Fibroblast of mammary gland (primary cell): ENCODE data around the gene VPS37C.
"Not testable (repeated sequence)": the region's sequence is repeated elsewhere in the genome, so short reads cannot be mapped to it uniquely, and the experiment has no call there.

Source experiments
- DNase-seq: peaks from one replicate; pipeline ENCODE4 v3.0.0-alpha.2; 2010; ENCODE audit warnings: low read depth
- H3K4me3 ChIP-seq: 2 replicates; pipeline ENCODE4 v1.5.1; 2011; ENCODE audit warnings: low read depth, mild to moderate bottlenecking, low read length, moderate library complexity; ENCODE audit not compliant: control insufficient read depth
- TF ChIP-seq, protein P1 (sequence below): conservative IDR thresholded peaks from 2 replicates; pipeline ENCODE4 v1.5.1; 2011; ENCODE audit warnings: low read depth, low read length, inconsistent platforms; ENCODE audit not compliant: control insufficient read depth, insufficient read depth

Gene VPS37C

DNA sequence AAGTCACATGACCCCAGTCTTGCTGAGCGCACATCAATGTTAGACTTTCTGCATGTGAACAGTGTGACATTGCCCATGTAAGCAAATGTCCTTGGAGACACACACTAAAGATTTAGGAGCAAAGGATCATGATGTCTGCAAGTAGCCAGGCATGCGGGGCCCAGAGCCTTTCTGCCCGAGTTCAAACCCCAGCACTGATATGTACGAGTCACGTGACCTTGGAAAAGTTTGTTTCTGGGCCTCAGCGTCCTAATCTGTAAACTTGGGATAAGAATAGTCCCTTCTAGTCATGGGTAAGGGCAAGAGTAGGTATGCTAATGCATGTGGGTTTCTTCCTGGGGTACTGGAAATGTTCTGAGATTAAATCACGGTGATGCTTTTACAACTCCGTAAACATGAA is 25.3 kb upstream of the VPS37C start:
- TF ChIP-seq, protein P1, sequence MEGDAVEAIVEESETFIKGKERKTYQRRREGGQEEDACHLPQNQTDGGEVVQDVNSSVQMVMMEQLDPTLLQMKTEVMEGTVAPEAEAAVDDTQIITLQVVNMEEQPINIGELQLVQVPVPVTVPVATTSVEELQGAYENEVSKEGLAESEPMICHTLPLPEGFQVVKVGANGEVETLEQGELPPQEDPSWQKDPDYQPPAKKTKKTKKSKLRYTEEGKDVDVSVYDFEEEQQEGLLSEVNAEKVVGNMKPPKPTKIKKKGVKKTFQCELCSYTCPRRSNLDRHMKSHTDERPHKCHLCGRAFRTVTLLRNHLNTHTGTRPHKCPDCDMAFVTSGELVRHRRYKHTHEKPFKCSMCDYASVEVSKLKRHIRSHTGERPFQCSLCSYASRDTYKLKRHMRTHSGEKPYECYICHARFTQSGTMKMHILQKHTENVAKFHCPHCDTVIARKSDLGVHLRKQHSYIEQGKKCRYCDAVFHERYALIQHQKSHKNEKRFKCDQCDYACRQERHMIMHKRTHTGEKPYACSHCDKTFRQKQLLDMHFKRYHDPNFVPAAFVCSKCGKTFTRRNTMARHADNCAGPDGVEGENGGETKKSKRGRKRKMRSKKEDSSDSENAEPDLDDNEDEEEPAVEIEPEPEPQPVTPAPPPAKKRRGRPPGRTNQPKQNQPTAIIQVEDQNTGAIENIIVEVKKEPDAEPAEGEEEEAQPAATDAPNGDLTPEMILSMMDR: no peak
- H3K4me3 ChIP-seq: no peak overlapping the region
- no peak for DNase-seq

DNA sequence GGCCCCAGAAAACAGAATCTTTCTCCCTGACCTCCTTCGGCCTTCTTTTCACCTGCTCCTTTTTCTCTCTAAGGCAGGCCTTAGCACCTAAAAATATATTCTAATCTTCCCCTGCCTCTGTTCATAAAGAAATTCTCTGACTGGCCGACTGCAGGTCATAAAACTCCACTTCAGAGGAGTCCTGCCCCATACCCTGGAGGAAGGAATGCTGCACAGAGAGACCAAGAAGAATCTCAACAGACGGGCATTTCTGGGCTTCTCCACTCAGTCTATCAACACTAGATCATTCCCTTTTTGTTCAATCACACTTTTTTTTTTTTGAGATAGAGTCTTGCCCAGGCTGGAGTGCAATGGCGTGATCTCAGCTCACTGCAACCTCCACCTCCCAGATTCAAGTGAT is 22.4 kb upstream of the VPS37C start:
- no peak for DNase-seq
- TF ChIP-seq, protein P1: no peak
- no peak overlapping the region for H3K4me3 ChIP-seq

DNA sequence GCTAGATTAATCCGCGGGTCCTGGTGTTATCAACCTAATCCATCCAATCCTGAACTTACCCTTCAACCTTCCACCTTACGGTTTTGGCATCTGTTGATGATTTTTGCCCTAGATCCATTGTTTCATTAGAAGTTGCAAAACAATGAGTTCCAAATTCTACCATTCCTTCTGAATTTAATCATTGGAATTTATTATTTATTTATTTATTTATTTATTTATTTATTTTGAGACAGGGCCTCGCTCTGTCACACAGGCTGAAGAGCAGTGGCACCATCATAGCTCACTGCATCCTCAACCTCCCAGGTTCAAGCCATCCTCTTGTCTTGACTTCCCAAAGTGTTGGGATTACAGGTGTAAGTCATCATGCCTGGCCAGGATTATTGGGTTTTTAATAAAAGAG is 20.3 kb upstream of the VPS37C start:
- TF ChIP-seq, protein P1: no peak
- no peak overlapping the region for H3K4me3 ChIP-seq
- DNase-seq: no peak

DNA sequence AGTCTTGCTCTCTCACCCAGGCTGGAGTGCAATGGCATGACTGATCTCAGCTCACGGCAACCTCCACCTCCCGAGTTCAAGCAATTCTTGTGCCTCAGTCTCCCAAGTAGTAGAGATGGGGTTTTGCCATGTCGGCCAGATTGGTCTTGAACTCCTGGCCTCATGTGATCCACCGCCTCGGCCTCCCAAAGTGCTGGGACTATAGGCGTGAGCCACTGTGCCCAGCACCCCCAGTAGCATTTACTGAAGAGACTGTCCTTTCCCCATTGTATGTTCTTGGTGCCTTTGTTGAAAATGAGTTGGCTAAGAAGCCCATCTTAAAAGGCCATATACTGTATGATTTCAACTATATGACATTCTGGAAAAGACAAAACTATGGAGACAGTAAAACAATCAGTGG is 19.0 kb upstream of the VPS37C start:
- not testable (repeated sequence) for H3K4me3 ChIP-seq, DNase-seq

DNA sequence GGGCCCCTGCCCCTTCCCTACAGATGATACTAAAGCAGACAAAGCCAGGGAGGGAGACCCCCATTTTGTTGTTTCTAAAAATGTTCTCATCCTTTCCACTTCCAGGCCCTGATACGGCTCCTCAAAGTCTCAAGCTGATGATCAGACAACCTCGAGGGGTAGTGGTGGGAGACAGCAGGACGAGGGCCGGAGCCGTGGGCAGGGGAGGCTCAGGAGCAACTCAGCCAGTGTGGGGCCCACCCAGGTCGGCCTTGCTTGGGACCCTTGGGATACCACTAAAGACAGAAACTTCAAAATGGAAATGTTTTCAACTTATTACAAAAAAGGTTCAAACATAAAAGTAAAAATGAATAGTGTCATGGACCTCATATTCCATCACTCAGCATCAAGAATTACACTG is 15.2 kb upstream of the VPS37C start:
- TF ChIP-seq, protein P1: no peak
- no peak for DNase-seq
- no peak overlapping the region for H3K4me3 ChIP-seq

DNA sequence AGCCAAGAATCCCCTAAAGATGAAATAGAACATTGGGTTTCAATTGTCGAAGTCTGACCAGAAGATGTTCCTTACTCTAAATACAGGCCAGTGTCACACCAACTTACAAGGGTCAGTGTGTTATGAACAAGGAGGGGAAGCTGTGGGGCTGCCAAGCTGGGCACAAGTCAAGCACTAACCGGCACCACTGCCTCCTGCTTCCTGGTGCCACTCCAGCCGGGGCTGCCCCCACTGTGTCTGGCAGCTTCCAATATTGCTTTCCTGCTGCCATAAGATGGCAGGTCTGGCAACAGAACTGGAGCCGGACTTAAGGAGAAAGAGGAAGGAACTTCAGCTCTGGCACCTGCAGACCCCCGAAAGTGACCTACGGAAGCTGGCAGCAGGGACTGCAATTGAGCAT is 13.7 kb upstream of the VPS37C start:
- no peak for DNase-seq
- no peak overlapping the region for H3K4me3 ChIP-seq
- TF ChIP-seq, protein P1: no peak

DNA sequence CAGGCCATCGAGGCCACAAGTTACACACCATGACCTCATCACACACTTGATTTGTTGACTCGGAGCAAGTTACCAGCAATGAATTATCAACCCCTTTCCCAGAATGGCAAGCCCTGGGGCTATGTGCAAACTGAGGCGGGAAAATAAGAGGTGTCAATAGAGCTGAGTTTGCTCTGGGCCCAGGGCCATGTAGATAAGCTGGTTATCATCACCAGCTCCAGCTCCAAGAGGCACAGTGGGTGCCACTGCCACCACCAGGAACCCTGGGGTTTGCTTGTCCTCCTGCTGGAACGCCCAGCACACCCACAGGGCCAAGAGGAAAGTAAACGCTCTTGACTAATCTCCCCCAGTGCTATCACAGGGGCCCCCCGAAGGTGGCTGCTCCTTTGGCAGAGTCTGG is 13.0 kb upstream of the VPS37C start:
- H3K4me3 ChIP-seq: no peak overlapping the region
- no peak for DNase-seq
- TF ChIP-seq, protein P1: no peak
